NCI-H446 treated with DMSO at 0.1 percent for 48 hours (cell line): ENCODE measurements around the gene TUBA1A.
"Not testable (repeated sequence)": the region's sequence is repeated elsewhere in the genome, so short reads cannot be mapped to it uniquely, and the experiment has no call there.

Source experiments
- DNase-seq: peaks from one replicate; lab custom pipeline; 2025; lab: John Stamatoyannopoulos, UW

Gene TUBA1A

DNA sequence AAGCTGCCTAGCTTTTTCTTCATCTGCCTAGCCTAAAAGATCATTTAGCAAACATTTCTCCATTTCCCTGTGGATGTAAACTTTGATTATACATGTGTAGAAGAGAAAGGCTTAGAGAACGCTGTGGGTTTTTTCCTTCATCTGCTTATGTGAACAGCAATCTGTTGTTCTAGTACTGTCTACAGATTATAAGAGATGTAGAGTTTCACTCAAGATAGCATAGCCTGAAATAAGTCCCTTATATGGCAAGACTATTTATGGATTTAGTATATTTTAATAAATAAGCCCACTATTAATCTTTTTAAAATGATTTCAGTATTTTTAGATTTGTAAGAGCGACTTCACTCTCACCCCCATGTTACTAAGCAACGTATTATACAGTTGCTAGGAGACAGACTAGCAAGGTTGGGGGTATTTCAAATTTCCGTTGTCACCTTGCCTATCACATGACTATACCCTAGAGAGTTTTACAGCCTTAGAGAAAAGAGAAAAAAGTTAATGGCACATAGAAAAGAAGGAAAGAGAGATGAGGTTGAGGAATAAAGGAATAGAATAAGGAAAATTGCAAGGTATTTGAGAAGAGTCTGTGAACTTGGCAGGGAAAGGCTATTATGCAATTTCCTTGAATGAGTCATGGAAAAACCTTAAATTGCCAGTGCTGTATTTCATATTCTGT, 12.2 kb upstream of the TUBA1A start:
- DNase-seq: peak; percentile 82

DNA sequence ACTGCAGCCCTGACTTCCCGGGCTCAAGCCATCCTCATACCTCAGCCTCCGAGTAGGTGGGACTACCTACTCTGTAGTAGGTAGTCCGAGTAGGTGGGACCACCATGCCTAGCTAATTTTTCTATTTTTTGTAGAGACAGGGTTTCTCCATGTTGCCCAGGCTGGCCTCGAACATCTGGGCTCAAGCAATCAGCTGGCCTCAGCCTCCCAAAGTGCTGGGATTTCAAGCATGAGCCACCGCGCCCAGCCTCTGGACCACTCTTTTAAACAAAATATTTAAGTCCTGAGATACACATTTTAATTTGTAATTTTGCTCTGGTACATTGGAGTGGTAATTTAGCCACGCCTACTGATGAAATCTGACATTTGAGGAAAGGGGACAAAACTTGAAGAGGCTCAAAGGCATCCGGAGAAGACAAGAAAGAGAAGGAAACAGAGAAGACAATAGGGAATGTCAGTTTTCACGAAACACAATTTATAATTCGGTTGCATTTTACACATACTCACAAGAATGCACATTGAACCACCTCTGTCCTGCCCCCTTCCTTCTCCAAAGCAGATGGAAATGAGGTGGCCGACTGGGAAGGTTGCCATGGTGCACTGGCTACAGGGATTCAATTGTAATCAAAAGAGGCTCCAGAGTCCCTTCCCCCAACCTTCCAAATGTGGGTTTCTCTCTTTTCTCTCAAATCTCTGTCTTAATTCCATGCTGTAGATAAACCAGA, 9.7 kb upstream of the TUBA1A start:
- peak; percentile 75 for DNase-seq

DNA sequence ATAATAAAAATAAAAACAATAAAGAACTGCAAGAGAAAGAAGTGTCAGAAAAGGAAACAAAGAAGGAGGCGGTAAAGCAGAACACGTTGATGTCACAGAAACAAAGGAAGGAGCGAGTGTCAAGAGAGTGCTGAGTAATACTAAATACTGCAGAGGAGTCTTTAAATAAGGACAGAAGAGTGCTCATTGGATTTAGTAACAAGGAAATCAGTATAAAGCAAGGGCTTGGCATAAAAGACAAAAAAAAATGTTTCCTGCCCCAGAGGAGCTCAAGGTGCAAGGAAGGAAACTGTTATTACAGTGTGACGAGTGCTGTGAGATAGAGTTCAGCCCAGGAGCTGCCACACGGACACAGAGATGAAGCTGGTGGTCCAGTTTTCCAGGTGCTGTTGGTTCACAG, 8.4 kb upstream of the TUBA1A start:
- no peak for DNase-seq

DNA sequence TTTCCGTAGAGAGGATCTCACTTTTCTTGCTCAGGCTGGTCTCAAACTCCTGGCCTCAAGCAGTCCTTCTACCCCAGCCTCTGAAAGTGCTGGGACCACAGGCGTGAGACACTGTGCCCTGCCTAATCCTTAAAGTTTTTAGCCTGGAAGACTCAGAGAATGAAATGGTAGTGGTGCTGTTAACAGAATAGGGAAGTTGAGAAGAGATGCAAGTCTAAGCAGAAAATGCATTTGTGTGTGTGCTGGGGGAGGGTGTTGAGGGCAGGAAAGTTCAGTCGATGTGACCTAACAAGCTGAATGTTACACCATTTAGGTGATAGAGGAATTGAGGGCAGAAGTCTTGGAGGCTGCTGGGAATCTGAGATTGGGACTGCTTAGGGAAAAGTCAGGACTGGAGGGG, 6.9 kb upstream of the TUBA1A start:
- no peak for DNase-seq

DNA sequence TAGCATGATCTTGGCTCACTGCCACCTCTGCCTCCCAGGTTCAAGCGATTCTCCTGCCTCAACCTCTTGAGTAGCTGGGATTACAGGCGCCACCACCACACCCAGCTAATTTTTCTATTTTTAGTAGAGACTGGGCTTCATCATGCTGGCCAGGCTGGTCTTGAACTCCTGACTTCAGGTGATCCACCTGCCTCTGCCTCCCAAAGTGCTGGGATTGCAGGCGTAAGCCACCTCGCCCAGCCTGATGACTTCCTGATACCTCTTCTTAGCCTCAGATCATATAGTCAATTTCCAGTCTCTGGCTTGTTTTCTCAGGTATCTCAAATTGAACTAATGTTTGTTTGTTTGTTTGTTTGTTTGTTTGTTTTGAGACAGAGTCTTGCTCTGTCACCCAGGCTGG, 4.9 kb upstream of the TUBA1A start:
- DNase-seq: not testable (repeated sequence)

DNA sequence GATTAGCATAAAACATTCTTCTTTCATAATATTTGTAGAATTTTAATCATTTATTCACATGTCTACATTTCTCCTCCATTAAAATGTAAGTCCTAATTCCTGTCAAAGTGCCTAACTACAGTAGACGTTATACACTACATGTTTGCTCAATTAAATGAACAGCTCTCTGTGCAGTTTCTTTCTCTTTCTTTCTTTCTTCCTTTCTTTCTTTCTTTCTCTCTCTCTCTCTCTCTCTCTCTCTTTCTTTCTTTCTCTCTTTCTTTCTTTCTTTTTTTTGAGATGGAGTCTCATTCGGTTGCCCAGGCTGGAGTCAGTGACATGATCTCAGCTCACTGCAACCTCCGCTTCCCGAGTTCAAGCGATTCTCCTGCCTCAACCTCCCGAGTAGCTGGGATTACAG, 2.6 kb upstream of the TUBA1A start:
- DNase-seq: not testable (repeated sequence)

DNA sequence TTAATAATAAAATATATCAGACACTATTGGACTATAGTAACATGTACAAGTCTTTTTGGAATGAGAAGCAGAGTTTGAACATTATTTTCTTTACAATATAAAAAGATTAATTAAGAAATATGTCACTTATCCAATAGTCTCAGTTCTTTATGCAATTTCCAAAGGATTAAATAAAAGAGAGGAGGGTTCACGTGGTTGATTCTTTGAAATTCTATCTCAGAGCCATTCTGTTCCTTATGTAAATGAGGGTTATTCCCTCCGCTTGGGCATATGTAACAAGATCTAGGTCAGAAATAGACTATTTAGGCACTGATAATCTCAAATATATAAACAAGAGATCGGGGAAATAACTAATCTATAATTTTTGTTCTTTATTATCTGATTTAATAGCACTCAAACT, 2.1 kb upstream of the TUBA1A start:
- DNase-seq: no peak

DNA sequence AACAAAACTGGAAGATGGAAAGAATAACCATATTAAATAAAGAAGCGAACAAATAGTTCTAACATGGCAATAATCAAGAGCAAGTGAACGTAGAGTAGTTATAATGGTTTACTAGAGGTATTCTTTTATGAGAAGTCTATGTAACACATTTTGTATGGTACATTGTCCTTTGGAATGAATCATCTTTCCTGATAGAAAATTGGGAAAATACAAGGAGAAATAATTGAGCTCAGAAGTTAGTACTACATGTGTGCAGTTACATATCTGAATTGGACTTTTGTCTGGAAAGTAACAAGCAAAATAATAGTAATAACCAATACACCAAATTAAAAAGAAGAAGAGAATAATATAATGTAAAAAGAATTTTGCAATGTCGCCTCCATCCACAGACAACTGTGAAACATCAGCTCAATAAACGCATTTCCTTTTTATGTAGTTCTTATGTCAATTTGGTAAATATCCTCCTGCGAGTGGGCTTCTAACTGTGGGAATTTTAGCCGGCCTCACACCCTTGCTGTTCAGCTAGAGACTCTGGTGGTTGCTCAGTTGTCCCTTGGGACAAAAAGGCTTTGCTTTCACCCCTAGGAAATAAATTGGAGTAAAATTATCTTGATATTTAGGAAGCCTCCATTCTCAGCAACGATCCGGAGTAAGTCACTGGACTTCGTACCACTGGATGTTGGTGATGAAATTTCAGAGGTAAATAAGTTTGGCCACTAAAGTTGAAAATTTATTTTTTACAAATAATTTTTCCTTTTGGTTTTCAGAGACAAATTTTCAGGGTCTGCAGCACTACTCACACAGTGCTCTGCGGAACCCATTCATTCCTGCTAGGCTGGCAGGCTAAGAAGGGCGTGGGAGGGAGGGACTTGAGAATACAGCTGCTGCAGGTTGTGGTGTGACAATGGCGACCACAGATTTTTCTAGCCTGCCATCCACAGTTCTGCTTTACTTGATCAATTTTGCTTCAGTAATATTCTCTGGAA, 1.1 kb upstream of the TUBA1A start:
- DNase-seq: no peak

DNA sequence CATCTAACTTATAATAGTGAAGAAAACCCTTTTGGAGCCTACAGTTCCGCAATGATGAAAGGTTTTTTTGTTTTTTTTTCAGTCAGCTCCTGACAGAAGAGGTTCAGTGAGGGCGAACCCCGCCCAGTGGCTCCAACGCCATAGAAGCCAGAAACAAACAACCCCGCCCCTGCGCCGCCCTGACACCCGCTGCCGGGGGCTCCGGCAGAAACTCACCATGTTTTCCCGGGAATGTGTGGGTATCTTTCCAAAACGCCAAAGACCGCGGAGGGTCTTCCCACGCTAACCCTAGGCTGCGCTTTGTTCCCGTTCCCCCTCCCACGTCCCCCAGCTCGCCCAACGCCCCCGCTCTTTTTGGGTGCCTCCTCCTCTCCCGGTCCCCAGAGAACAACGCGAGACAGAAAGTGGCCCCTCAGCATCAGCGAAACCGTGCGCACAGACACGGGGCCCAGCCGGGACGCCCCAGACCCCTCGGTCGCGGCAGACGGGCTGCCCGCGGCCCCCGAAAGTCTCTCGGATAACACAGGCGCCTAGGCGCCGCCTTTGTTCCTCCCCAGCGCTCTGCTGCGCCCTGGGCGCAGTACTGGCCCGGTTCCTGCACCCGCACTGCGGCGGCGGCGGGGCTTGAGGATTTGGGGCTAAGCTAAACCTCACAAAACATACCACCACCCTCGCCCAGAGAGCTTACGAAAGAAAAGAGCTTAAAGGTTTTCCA, 522 bp downstream of the TUBA1A start:
- no peak for DNase-seq

DNA sequence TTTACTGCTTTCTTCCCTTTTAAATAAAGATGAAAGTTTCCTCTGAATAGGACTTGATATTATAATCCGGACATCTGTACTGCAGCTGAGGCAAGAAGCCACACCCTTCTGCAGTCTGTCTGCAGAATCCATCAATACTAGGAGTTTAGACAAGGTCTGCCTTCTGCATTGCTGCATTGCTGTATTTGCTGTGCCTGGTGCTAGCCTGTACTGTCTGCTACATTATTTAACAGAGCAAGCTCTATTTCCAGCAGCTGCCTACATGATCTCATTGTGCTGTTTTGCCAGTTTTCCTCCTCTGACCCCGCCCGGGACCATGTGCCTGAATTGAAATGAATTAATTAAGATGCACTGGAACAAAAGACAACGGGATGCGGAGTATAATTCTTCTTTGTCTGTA, 1.7 kb downstream of the TUBA1A start:
- peak; percentile 69 for DNase-seq

DNA sequence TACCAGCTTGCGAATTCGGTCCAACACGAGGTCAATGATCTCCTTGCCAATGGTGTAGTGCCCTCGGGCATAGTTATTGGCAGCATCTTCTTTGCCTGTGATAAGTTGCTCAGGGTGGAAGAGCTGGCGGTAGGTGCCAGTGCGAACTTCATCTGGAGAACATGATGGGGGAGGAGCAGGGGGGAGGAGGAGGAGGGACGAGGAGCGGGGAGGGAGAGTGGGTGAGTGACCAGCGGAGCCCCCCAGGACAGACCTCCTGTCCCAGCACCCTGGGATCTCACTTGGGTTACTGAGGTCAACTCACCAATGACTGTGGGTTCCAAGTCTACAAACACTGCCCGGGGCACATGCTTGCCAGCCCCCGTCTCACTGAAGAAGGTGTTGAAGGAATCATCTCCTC, 2.6 kb downstream of the TUBA1A start:
- DNase-seq: not testable (repeated sequence)

DNA sequence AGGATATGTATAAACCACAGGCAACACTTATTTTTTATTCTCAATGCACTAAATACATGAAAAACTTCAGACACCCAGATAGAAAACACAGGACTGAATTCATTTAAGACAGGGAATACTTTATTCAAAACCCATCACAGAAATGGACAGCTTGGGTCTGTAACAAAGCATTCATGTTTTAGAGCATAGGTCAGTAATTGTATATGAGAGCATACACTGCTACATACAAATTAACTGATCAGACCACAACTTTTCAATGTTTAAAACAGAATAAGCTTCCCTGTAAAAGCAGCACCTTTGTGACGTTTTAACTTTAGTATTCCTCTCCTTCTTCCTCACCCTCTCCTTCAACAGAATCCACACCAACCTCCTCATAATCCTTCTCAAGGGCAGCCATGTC, 4.2 kb downstream of the TUBA1A start:
- DNase-seq: not testable (repeated sequence)

DNA sequence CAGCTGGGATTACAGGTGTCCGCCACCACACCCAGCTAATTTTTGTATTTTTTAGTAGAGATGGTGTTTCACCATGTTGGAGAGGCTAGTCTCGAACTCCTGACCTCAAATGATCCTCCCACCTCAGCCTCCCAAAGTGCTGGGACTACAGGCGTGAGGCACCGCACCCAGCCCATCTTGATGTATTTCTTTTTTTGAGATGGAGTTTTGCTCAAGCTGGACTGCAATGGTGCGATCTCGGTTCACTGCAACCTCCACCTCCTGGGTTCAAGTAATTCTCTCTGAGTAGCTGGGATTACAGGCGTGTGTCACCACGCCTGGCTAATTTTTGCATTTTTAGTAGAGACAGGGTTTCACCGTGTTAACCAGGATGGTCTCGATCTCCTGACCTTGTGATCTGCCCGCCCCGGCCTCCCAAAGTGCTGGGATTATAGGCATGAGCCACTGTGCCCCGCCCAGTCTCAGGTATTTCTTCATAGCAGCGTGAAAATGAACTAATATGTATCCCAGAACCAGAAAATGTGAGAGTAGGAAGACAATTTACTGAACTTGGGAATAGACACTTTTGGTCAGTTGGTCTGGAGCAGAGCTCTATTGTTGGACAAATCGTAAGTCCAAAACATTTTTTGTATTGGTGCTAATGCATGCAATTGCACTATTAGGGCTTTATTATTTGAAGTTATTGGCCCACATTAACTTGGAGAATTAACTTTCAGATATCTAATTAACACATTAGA, 5.5 kb downstream of the TUBA1A start:
- not testable (repeated sequence) for DNase-seq

DNA sequence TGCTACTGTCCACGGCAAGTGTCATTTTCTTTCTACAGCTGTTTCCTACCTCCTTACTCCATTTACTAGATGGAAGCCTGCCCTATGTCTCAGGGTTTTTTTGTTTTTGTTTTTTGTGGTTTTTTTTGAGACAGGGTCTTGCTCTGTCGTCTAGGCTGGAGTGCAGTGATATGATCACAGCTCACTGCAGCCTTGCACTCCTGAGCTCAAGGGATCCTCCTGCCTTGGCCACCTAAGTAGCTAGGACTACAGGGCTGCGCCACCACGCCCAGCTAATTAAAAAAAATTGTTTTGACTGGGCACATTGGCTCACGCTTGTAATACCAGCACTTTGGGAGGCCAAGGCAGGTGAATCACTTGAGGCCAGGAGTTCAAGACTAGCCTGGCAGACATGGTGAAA, 14.7 kb downstream of the TUBA1A start:
- no peak for DNase-seq

DNA sequence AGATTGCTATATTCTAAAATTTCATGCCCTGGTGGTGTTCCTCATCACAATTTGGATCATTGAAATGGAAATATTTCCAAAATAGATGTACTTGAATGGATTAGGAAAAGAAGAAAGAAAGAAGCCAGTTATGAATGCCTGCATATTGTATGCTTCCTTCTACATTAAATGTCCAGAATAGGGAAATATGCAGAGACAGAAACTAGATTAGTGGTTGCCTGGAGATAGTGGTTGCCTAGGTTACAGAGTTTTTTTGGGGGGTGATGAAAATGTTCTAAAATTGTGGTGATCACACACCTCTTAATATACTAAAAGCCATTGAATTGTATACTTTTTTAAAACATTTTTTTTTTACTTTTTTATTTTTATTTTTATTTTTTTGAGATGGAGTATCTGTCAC, 18.0 kb downstream of the TUBA1A start:
- DNase-seq: no peak

DNA sequence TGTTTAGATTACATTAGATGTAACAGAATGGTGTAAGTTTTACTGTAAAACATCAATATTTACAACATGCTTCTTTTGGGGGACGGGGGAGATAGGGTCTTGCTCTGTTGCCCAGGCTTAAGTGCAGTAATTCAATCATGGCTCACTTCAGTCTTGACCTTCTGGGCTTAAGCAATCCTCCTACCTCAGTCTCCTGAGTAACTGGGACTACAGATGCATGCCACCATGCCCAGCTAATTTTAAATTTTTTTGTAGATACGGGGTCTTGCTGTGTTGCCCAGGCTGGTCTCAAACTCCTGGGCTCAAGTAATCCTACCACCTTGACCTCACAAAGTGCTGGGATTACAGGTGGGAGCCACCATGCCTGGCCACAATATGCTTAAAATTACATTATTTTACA, 23.8 kb downstream of the TUBA1A start:
- no peak for DNase-seq

DNA sequence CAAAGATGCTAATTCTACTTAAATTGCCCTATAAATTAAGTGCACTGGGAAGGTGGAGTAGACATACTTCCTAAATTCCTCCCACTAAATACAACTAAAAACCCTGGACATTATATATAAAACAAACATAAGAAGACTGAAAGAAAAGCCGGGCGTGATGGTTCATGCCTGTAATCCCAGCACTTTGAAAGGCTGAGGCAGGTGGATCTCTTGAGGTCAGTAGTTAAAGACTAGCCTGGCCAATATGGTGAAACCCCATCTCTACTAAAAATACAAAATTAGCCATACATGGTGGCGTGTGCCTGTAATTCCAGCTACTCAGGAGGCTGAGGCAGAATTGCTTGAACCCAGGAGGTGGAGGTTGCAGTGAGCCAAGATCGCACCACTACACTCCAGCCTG, 27.0 kb downstream of the TUBA1A start:
- DNase-seq: not testable (repeated sequence)

DNA sequence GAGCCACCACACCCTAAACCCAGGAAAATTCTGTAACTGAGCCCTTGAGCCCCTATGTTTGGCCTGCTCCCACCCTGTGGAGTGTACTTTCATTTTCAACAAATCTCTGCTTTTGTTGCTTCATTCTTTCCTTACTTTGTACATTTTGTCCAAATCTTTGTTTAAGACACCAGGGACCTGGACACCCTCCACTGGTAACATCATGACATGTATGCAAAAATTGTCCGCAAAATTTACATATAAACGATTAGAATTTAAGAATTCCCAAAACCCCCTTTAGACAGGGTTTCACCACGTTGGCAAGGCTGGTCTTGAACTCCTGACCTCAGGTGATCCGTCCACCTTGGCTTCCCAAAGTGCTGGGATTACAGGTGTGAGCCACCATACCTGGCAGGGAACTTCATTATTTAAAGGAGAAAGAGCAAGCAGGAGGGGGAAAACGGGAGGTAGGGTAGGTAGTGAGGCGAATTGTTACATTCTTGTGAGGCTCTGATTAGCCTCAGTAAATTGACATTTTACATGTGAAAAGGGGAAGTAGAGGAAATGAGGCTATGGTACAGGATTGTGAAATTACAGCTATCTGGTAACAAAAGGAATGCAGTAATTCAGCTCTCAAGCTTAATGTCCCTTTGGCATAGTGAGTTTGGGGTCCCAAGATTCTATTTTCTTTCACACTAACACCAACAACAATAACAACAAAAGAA, 27.6 kb downstream of the TUBA1A start:
- no peak for DNase-seq

DNA sequence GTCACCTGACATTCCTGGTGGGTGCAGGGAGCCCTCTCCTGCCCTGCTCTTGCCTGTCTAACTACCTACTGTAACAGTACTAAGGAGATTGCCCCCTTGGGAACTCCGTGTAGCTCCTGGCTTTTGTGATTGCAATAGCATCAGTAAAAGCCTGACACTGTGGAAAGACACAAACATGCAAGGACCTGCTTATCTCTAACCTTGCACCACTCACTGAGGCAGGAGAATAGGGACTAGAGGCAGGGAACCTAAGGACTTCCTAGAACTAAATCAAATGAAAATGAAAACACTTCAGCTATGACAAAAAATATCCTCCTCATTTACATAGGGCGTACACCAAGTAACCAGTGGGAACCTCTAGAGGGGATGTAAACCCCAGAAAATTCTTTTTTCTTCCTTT, 28.5 kb downstream of the TUBA1A start:
- DNase-seq: no peak

DNA sequence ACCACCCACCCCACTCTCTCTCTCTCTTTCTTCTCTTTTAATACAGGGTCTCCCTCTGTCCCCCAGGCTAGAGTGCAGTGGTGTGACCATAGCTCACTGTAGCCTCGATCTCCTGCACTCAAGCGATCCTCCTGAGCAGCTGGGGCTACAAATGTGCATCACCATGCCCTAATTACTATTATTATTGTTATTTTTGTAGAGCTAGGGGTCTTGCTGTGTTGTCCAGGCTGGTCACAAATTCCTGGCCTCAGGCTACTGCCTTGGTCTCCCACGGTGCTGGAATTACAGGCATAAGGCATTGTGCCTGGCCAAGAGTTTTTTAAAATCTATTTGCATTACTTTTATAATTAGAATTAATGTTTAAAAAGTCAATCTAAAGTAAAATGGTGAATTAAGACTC, 34.7 kb downstream of the TUBA1A start:
- DNase-seq: no peak

DNA sequence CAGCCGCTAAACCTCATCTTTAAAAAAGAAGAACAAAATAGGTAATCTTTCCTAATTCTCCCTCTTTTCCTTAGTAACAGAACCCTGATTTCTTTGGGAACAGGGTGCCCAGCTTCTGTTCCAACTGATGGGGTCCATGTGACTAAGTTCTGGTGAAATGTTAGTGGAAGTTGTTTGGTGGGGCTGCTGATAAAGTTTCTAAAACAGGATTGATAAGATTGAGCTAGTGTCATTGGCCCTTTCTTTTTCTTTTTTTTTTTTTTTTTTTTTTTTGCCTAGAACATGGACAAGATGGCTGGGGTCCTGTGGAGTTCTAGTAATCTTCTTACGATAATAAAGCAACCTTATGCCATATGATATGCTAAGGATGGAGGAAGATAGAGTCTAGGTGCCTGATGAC, 41.5 kb downstream of the TUBA1A start:
- no peak for DNase-seq
